CD14-positive monocyte (primary cell): ENCODE measurements around the gene NDUFS1. TPM values are rescaled to one million over a fixed set of nuclear protein-coding genes. Genes with fewer than 3 reads are reported as not detected.
A peak's percentile ranks its signal among the peaks of the same experiment; 100 is the strongest.
"Not testable (repeated sequence)": the region's sequence is repeated elsewhere in the genome, so short reads cannot be mapped to it uniquely, and the experiment has no call there.

Source experiments
- DNase-seq, 3 donors: peaks; one replicate each; pipeline ENCODE4 v3.0.0-alpha.2; 2011 to 2022
- H2AFZ ChIP-seq: 2 replicates; pipeline ENCODE4 v1.6.0; 2012; ENCODE audit warnings: mild to moderate bottlenecking, low read depth, low read length, inconsistent platforms; ENCODE audit not compliant: insufficient read depth, poor library complexity, severe bottlenecking
- H3K27ac ChIP-seq, 2 donors: 1 replicate in 1 of 2; 2 replicates in 1 of 2; pipeline ENCODE4 v1.5.1; 2012 to 2013; ENCODE audit warnings: low read length in 2 of 2, control low read depth in 1 of 2, inconsistent platforms in 1 of 2, low read depth in 1 of 2, mild to moderate bottlenecking in 1 of 2
- H3K27me3 ChIP-seq, 2 donors: one replicate each; pipeline versions ENCODE4 v1.6.0 to v1.6.1; 2011 to 2013; ENCODE audit warnings: low read length in 2 of 2; ENCODE audit not compliant: control insufficient read depth in 2 of 2, insufficient read depth in 2 of 2
- H3K36me3 ChIP-seq, 2 donors: replicated peaks in 1 of 2; 1 replicate in 1 of 2; 2 replicates in 1 of 2; pipeline versions ENCODE4 v1.5.1 to v1.6.1; 2012 to 2013; ENCODE audit warnings: low read length in 2 of 2, control low read depth in 1 of 2, inconsistent platforms in 1 of 2, mild to moderate bottlenecking in 1 of 2; ENCODE audit not compliant: insufficient read depth in 2 of 2, control insufficient read depth in 1 of 2
- H3K4me1 ChIP-seq, 2 donors: 1 replicate in 1 of 2; 2 replicates in 1 of 2; pipeline versions ENCODE4 v1.5.1 to v1.6.1; 2012 to 2013; ENCODE audit warnings: low read length in 2 of 2, control low read depth in 1 of 2, inconsistent platforms in 1 of 2, mild to moderate bottlenecking in 1 of 2, moderate library complexity in 1 of 2; ENCODE audit not compliant: insufficient read depth in 2 of 2, control insufficient read depth in 1 of 2
- H3K4me2 ChIP-seq: replicated peaks from 2 replicates; pipeline ENCODE3; 2012; ENCODE audit warnings: low read length, moderate library complexity, mild to moderate bottlenecking; ENCODE audit not compliant: poor library complexity, severe bottlenecking; ENCODE audit errors: extremely low read depth
- H3K4me3 ChIP-seq, 3 experiments: fragments of 200-600 bp in 1 of 3; sonication (generic) in 1 of 3; replicated peaks in 1 of 3; 1 replicate in 2 of 3; 2 replicates in 1 of 3; pipeline ENCODE4 v1.5.1; 2011 to 2013; ENCODE audit warnings: low read length in 3 of 3, mild to moderate bottlenecking in 3 of 3, control low read depth in 2 of 3, low read depth in 2 of 3, inconsistent platforms in 1 of 3, moderate library complexity in 1 of 3
- H3K79me2 ChIP-seq: 2 replicates; pipeline ENCODE4 v1.6.0; 2012; ENCODE audit warnings: mild to moderate bottlenecking, control low read depth, inconsistent platforms, low read length, moderate library complexity; ENCODE audit not compliant: insufficient read depth
- H3K9ac ChIP-seq: 2 replicates; pipeline ENCODE4 v1.6.0; 2017; ENCODE audit warnings: low read length, mild to moderate bottlenecking; ENCODE audit not compliant: insufficient read depth, poor library complexity, severe bottlenecking
- H3K9me3 ChIP-seq, 2 donors: replicated peaks in 1 of 2; 1 replicate in 1 of 2; 2 replicates in 1 of 2; pipeline versions ENCODE4 v1.5.1 to v1.6.1; 2012 to 2013; ENCODE audit warnings: low read length in 2 of 2, control low read depth in 1 of 2; ENCODE audit not compliant: control insufficient read depth in 1 of 2, insufficient read depth in 1 of 2
- H4K20me1 ChIP-seq: 2 replicates; pipeline ENCODE4 v1.6.0; 2012; ENCODE audit warnings: mild to moderate bottlenecking, low read length, control low read depth, moderate library complexity; ENCODE audit not compliant: insufficient read depth
- H3K27ac Mint-ChIP-seq, 7 donors: one replicate each; pipeline ENCODE4 v1.8.0; 2020; ENCODE audit warnings: mild to moderate bottlenecking in 7 of 7, mixed read lengths in 7 of 7, moderate library complexity in 6 of 7, inconsistent platforms in 2 of 7
- H3K27me3 Mint-ChIP-seq, 3 donors: one replicate each; pipeline ENCODE4 v1.8.0; 2021 to 2022; ENCODE audit warnings: low read depth in 3 of 3, mild to moderate bottlenecking in 3 of 3, mixed read lengths in 3 of 3, moderate library complexity in 3 of 3, inconsistent platforms in 1 of 3
- H3K36me3 Mint-ChIP-seq, 2 donors: one replicate each; pipeline ENCODE4 v1.8.0; 2020; ENCODE audit warnings: mixed read lengths in 2 of 2, inconsistent platforms in 1 of 2, mild to moderate bottlenecking in 1 of 2
- H3K4me1 Mint-ChIP-seq: one replicate; pipeline ENCODE4 v1.8.0; 2020; ENCODE audit warnings: mild to moderate bottlenecking, mixed read lengths
- H3K4me3 Mint-ChIP-seq, 2 donors: one replicate each; pipeline ENCODE4 v1.8.0; 2020; ENCODE audit warnings: mild to moderate bottlenecking in 2 of 2, mixed read lengths in 2 of 2, moderate library complexity in 1 of 2
- H3K9me3 Mint-ChIP-seq, 7 donors: one replicate each; pipeline ENCODE4 v1.8.0; 2020 to 2022; ENCODE audit warnings: mixed read lengths in 7 of 7, mild to moderate bottlenecking in 6 of 7, moderate library complexity in 6 of 7, inconsistent platforms in 2 of 7
- WGBS: methylation state at CpG from one replicate; pipeline ENCODE4 v1.1.5; 2013; ENCODE audit warnings: missing lambda C conversion rate; ENCODE audit not compliant: insufficient coverage; 5-methylcytosine and 5-hydroxymethylcytosine counted together
- intact Hi-C, 2 donors: fragments of 100-400 bp; cut with micrococcal nuclease; formaldehyde crosslinking; loops; one replicate each; pipeline versions ENCODE4 v1.15.0 to v1.15.1; 2023
- polyA plus RNA-seq, 3 donors: library from polyadenylated mRNA; depleted of rRNA in 1 of 3; unstranded in 2 of 3; stranded (reverse) in 1 of 3; fragments of 300-500 nt in 2 of 3; fragments of >200 nt in 1 of 3; fragmentation: Illumina TruSeq in 2 of 3; gene quantifications; 1 replicate in 2 of 3; 2 replicates in 1 of 3; pipeline ENCODE4 v1.2.3, GENCODE V29; 2012 to 2021
- TF ChIP-seq, protein P1 (sequence below): fragments of 200-600 bp; IDR thresholded peaks from one replicate; pipeline ENCODE4 v1.8.0; 2022; ENCODE audit warnings: antibody characterized with exemption, mild to moderate bottlenecking

Gene NDUFS1
- polyA plus RNA-seq, 3 donors, result 22.8 to 43.9 (median 37.9) TPM

DNA sequence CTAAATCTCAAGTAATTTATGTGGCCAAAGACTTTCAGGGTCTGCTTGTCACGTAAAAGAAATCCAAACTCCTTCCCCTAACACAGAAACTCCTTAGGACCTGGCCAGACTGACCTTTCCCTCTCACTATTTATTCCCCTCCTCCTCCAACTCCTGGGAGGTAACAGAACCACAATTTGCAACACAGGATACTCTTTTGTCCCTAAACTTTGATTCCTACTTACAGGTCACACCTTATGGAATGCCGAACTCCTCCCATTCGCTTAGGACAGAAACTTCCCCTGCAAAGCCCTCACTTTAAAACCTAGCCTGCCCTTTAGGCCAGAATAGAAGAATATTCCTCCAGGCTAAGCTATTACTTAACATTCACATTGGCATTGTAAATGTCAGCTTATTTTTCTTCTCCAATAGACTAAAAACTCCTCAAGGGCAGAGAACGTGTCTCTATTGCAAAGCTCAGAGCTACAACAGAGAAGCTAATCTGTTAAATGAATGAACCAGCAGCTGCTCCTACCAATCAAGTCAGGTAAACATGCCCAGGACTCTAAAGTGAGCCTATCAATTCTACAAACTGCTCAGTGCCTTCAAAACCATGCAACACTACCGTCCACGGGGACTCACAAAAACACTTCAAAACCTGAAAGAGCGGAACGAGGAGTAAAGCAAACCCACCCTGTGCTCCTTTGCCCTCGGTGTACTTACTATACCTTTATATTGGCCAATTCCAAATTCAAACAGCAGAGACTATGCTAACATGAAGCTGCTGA is 79.4 kb downstream of the NDUFS1 start:
- 98% methylated on average over 8 of the region's 9 CpGs for WGBS
- H3K36me3 ChIP-seq, result no peaks in the 10 kb centered on the region

DNA sequence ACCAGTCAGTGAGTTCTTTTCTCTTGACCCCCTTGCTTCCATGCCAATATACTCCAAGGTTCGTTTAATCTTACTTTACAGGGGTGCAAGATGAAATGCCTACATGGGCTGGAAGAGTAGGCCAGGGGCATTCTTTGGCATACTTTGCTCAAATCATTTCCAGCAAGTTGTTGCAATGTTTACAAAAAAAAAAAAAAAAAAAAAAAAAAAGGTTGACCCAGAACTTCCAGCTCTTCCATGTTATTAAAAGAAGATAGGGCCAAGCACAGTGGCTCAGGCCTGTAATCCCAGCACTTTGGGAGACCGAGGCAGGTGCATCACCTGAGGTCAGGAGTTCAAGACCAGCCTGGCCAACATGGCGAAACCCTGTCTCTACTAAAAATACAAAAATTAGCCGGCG is 81.4 kb downstream of the NDUFS1 start:
- H3K4me3 ChIP-seq, intact Hi-C loops, H2AFZ ChIP-seq, H3K4me1 ChIP-seq, H3K36me3 ChIP-seq, H3K9me3 ChIP-seq, H3K4me2 ChIP-seq, H3K27ac ChIP-seq, H3K9ac ChIP-seq, H3K27me3 Mint-ChIP-seq, H3K9me3 Mint-ChIP-seq, H3K4me3 Mint-ChIP-seq, DNase-seq, H3K27me3 ChIP-seq: not testable (repeated sequence)
- peaks cover 18% of the 10 kb centered on the region for H3K4me1 Mint-ChIP-seq
- H3K36me3 Mint-ChIP-seq, result peaks cover 6 to 20% of the 10 kb centered on the region in 2 donors
- peaks cover 65% of the 10 kb centered on the region for H4K20me1 ChIP-seq
- WGBS, result 100% methylated on average over 1 of the region's 5 CpGs
- peaks cover 100% of the 10 kb centered on the region for H3K79me2 ChIP-seq
- H3K27ac Mint-ChIP-seq, result peak overlapping the region in 2 of 7 donors; percentile 21 to 30

More for the DNA sequence above, 79.4 kb downstream of the NDUFS1 start:
- H4K20me1 ChIP-seq, result peaks cover 51% of the 10 kb centered on the region
- H3K27me3 Mint-ChIP-seq, result no peaks in the 10 kb centered on the region
- no peak for DNase-seq
- peaks cover 8 to 14% of the 10 kb centered on the region in 2 donors for H3K4me1 ChIP-seq
- TF ChIP-seq, protein P1, sequence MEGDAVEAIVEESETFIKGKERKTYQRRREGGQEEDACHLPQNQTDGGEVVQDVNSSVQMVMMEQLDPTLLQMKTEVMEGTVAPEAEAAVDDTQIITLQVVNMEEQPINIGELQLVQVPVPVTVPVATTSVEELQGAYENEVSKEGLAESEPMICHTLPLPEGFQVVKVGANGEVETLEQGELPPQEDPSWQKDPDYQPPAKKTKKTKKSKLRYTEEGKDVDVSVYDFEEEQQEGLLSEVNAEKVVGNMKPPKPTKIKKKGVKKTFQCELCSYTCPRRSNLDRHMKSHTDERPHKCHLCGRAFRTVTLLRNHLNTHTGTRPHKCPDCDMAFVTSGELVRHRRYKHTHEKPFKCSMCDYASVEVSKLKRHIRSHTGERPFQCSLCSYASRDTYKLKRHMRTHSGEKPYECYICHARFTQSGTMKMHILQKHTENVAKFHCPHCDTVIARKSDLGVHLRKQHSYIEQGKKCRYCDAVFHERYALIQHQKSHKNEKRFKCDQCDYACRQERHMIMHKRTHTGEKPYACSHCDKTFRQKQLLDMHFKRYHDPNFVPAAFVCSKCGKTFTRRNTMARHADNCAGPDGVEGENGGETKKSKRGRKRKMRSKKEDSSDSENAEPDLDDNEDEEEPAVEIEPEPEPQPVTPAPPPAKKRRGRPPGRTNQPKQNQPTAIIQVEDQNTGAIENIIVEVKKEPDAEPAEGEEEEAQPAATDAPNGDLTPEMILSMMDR, result no peak
- no peak overlapping the region for H3K27ac ChIP-seq
- no peak overlapping the region for H3K4me2 ChIP-seq
- no peak overlapping the region for H3K4me3 Mint-ChIP-seq
- peaks cover 22% of the 10 kb centered on the region for H3K4me1 Mint-ChIP-seq
- no peak overlapping the region for H3K4me3 ChIP-seq
- H3K27me3 ChIP-seq, result no peaks in the 10 kb centered on the region
- H3K9me3 ChIP-seq, result no peaks in the 10 kb centered on the region
- no peak overlapping the region for H2AFZ ChIP-seq
- H3K79me2 ChIP-seq, result peaks cover 100% of the 10 kb centered on the region
- no peak overlapping the region for H3K9ac ChIP-seq
- peaks cover 0 to 7% of the 10 kb centered on the region in 2 donors for H3K36me3 Mint-ChIP-seq
- intact Hi-C loops, result no loop called here
- peak overlapping the region in 1 of 7 donors; percentile 47 for H3K27ac Mint-ChIP-seq
- peaks cover 0 to 2% (median 0%) of the 10 kb centered on the region in 7 donors for H3K9me3 Mint-ChIP-seq
